ENCODE measurements around the gene MACROD1. TPM values are rescaled to one million over a fixed set of nuclear protein-coding genes. Genes with fewer than 3 reads are reported as not detected.
"Not testable (repeated sequence)": the region's sequence is repeated elsewhere in the genome, so short reads cannot be mapped to it uniquely, and the experiment has no call there.

MACROD1 gene
- total RNA-seq, 2 donors from 2014 or later, result 50.7 to 59.0 TPM

- H3K4me1 ChIP-seq, result no peaks in the 10 kb centered on the region
- H3K27me3 ChIP-seq, result no peaks in the 10 kb centered on the region
- H3K27ac ChIP-seq, result no peak overlapping the region
- H3K9me3 ChIP-seq, result no peaks in the 10 kb centered on the region
- no peaks in the 10 kb centered on the region for H3K36me3 ChIP-seq
- no peak overlapping the region for H3K4me3 ChIP-seq
- no peak for TF ChIP-seq CTCF (IDR thresholded peaks at IDR 0.05)
- DNase-seq (ENCODE audit: low spot score), result no peak
Measured at GRCh38 chr11:64173616-64174355, 7.9 kb upstream of the MACROD1 start.

- Histone ChIP-seq H3K4me1 (peaks cover 0 to 9% of the 10 kb centered on the region in 2 donors), H3K9me3 (no peaks in the 10 kb centered on the region), H3K36me3 (no peaks in the 10 kb centered on the region), H3K27me3 (no peaks in the 10 kb centered on the region), H3K4me3 (no peak overlapping the region), H3K27ac (no peak overlapping the region)
- DNase-seq (ENCODE audit: low spot score), result no peak
- no peak for TF ChIP-seq CTCF (IDR thresholded peaks at IDR 0.05)
Measured at GRCh38 chr11:64170419-64170818, 4.5 kb upstream of the MACROD1 start.

GRCh38 chr11:64165481-64165841, 452 bp downstream of the MACROD1 start:
- H3K27ac ChIP-seq, result peak overlapping the region; percentile 71 to 82
- H3K4me3 ChIP-seq, result peak overlapping the region; percentile 66 to 83
- peaks cover 0 to 22% of the 10 kb centered on the region in 2 donors for H3K4me1 ChIP-seq
- no peak for TF ChIP-seq CTCF (IDR thresholded peaks at IDR 0.05)
- H3K9me3 ChIP-seq, result no peaks in the 10 kb centered on the region
- no peaks in the 10 kb centered on the region for H3K27me3 ChIP-seq
- no peaks in the 10 kb centered on the region for H3K36me3 ChIP-seq
- no peak for DNase-seq (ENCODE audit: low spot score)

- no peak for DNase-seq (ENCODE audit: low spot score)
- no peak for TF ChIP-seq CTCF (IDR thresholded peaks at IDR 0.05)
- Histone ChIP-seq H3K36me3 (no peaks in the 10 kb centered on the region), H3K27me3 (no peaks in the 10 kb centered on the region), H3K27ac (peak overlapping the region; percentile 71 to 82), H3K4me3 (peak overlapping the region; percentile 66 to 83), H3K9me3 (no peaks in the 10 kb centered on the region), H3K4me1 (peaks cover 0 to 22% of the 10 kb centered on the region in 2 donors)
Measured at GRCh38 chr11:64164392-64165312, 1.3 kb downstream of the MACROD1 start.

GRCh38 chr11:64163951-64164350, 2.0 kb downstream of the MACROD1 start:
- no peak for DNase-seq (ENCODE audit: low spot score)
- H3K4me3 ChIP-seq, result no peak overlapping the region
- H3K27me3 ChIP-seq, result no peaks in the 10 kb centered on the region
- H3K9me3 ChIP-seq, result no peaks in the 10 kb centered on the region
- TF ChIP-seq CTCF (IDR thresholded peaks at IDR 0.05), result no peak
- H3K4me1 ChIP-seq, result peaks cover 0 to 22% of the 10 kb centered on the region in 2 donors
- H3K36me3 ChIP-seq, result no peaks in the 10 kb centered on the region
- peak overlapping the region; percentile 71 to 82 for H3K27ac ChIP-seq

- not testable (repeated sequence) for H3K4me3 ChIP-seq; DNase-seq (ENCODE audit: low spot score); H3K9me3 ChIP-seq; H3K27ac ChIP-seq; H3K36me3 ChIP-seq; H3K27me3 ChIP-seq
- H3K4me1 ChIP-seq, result peaks cover 0 to 22% of the 10 kb centered on the region in 2 donors
Measured at GRCh38 chr11:64162769-64163168, 3.1 kb downstream of the MACROD1 start.
